ENCODE data around the gene DOK1. TPM values are rescaled to one million over a fixed set of nuclear protein-coding genes. Genes with fewer than 3 reads are reported as not detected.

DOK1 gene
- total RNA-seq, 1 donor = 89.8 TPM

DNA sequence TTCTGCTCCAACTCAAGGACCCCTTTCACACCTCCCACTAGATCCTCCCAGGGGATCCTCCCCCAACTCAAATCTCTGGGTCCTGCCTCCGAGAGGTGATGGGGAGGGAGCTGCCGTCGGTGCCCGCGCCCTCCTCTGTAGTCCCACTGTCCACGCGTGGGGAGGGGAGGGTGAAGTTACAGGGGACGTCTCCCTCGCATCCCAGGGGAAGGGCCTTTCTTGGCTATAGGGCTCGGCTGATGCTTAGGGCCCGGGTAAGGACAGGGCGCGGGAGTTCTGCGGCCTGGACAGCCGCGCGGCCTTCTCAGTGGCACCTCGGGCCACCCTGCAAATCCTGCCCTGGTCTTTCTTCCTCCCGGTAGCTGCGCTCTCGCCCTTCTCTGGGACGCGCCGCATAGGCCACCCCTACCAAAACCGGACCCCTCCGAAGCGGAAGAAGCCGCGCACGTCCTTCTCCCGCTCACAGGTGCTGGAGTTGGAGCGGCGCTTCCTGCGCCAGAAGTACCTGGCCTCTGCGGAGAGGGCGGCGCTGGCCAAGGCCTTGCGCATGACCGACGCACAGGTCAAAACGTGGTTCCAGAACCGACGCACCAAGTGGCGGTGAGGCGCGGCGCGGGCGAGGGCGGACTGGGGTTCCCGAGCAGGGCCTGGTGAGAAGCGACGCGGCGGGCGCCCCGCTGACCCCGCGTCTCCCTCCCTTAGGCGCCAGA lies 39.1 kb upstream of the DOK1 start:
- Histone ChIP-seq H3K36me3 (ENCODE audit: insufficient read depth, low read length) (no peaks in the 10 kb centered on the region), H3K4me2 (ENCODE audit: insufficient read depth, low read length) (no peak overlapping the region), H2AFZ (ENCODE audit: low read length) (no peak overlapping the region), H3K79me2 (ENCODE audit: insufficient read depth, low read length) (no peaks in the 10 kb centered on the region), H3K4me3 (ENCODE audit: insufficient read depth, low read length) (no peak overlapping the region), H3K27ac (ENCODE audit: low read depth, low read length) (no peak overlapping the region), H3K4me1 (ENCODE audit: insufficient read depth, low read length) (peaks cover 6% of the 10 kb centered on the region), H3K27me3 (ENCODE audit: insufficient read depth, low read length) (peaks cover 94% of the 10 kb centered on the region), H4K20me1 (ENCODE audit: insufficient read depth, low read length) (no peaks in the 10 kb centered on the region), H3K9me3 (ENCODE audit: low read depth, low read length) (no peaks in the 10 kb centered on the region)
- TF ChIP-seq, protein P1, sequence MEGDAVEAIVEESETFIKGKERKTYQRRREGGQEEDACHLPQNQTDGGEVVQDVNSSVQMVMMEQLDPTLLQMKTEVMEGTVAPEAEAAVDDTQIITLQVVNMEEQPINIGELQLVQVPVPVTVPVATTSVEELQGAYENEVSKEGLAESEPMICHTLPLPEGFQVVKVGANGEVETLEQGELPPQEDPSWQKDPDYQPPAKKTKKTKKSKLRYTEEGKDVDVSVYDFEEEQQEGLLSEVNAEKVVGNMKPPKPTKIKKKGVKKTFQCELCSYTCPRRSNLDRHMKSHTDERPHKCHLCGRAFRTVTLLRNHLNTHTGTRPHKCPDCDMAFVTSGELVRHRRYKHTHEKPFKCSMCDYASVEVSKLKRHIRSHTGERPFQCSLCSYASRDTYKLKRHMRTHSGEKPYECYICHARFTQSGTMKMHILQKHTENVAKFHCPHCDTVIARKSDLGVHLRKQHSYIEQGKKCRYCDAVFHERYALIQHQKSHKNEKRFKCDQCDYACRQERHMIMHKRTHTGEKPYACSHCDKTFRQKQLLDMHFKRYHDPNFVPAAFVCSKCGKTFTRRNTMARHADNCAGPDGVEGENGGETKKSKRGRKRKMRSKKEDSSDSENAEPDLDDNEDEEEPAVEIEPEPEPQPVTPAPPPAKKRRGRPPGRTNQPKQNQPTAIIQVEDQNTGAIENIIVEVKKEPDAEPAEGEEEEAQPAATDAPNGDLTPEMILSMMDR (IDR thresholded peaks at IDR 0.05; ENCODE audit: extremely low read depth, low read depth, low read length) = no peak
- DNase-seq (ENCODE audit: insufficient read length, low spot score, missing footprints) = peak; percentile 77

DNA sequence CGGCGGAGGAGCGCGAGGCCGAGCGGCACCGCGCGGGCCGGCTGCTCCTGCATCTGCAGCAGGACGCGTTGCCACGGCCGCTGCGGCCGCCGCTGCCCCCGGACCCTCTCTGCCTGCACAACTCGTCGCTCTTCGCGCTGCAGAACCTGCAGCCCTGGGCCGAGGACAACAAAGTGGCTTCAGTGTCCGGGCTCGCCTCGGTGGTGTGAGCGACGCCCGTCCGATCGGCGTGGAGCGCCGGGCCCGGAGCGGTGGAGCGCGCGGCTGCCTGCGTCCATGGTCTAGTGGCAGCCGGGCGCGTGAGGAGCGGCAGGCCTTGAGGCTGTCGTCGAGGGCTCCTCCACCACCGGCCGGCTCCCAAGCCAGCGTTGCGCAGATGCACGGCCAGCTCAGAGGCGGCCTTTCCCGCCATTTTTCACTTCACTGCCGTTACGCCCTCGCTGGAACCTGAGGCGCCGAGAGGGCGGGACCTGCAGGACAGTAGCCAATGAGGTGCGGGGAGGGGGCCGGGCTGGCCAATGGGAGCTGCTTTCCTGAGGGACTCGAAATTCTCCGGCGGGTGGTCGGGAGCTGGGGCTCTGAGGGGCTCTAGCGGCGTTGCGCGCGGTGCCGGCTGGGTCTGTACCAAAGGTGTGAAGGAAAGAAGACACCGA lies 38.4 kb upstream of the DOK1 start:
- DNase-seq (ENCODE audit: insufficient read length, low spot score, missing footprints) = peak; percentile 96
- H3K27me3 ChIP-seq (ENCODE audit: insufficient read depth, low read length) = peaks cover 93% of the 10 kb centered on the region
- peaks cover 5% of the 10 kb centered on the region for H3K4me1 ChIP-seq (ENCODE audit: insufficient read depth, low read length)
- H3K27ac ChIP-seq (ENCODE audit: low read depth, low read length) = no peak overlapping the region
- H3K79me2 ChIP-seq (ENCODE audit: insufficient read depth, low read length) = no peaks in the 10 kb centered on the region
- no peak overlapping the region for H2AFZ ChIP-seq (ENCODE audit: low read length)
- no peaks in the 10 kb centered on the region for H3K36me3 ChIP-seq (ENCODE audit: insufficient read depth, low read length)
- H4K20me1 ChIP-seq (ENCODE audit: insufficient read depth, low read length) = no peaks in the 10 kb centered on the region
- TF ChIP-seq, protein P1 (IDR thresholded peaks at IDR 0.05; ENCODE audit: extremely low read depth, low read depth, low read length) = no peak
- peak overlapping the region; percentile 27 for H3K4me2 ChIP-seq (ENCODE audit: insufficient read depth, low read length)
- H3K4me3 ChIP-seq (ENCODE audit: insufficient read depth, low read length) = peak overlapping the region; percentile 10
- H3K9me3 ChIP-seq (ENCODE audit: low read depth, low read length) = no peaks in the 10 kb centered on the region

DNA sequence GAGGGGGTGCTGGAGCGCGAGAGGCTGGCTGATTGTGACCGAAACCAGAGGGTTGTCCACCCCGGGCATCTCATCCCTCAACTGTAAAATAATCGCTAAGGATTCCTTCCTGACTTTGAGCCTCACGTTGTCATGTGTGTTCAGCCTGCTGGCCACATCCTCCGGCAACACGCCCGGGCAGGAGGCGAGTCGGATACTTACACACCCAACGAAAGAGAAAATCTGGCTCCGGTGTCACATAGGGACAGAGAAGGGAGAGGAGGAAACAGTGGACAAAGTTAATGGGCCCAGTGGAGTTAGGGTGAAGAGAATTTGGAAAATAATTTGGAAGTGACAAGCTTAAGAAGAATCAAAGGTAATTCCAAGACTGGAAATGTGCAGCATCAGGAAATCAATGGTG lies 37.9 kb upstream of the DOK1 start:
- H3K9me3 ChIP-seq (ENCODE audit: low read depth, low read length) = no peaks in the 10 kb centered on the region
- peak; percentile 43 for DNase-seq (ENCODE audit: insufficient read length, low spot score, missing footprints)

DNA sequence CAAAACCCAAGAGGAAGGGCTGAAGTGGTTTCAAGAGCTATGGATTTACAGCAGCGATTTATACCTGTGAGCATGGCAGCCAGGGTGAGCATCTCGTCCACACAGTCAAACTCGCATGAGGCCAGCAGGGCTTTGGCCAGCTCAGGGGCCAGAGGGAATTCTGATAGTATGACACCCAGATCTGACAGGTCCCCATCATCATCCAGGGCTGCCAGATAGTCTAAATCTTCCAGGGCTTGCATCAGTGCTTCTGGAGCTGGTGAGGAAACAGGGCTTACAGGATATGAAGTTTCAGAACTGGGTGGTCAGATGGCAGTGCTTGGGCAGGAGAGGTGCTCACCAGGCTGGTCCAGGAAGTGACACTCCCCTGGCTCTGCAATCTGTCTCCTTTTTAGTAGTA lies 32.0 kb upstream of the DOK1 start:
- Histone ChIP-seq H3K36me3 (ENCODE audit: insufficient read depth, low read length) (peaks cover 19% of the 10 kb centered on the region), H3K27ac (ENCODE audit: low read depth, low read length) (no peak overlapping the region), H3K27me3 (ENCODE audit: insufficient read depth, low read length) (peaks cover 33% of the 10 kb centered on the region), H3K9me3 (ENCODE audit: low read depth, low read length) (no peaks in the 10 kb centered on the region), H3K79me2 (ENCODE audit: insufficient read depth, low read length) (peaks cover 5% of the 10 kb centered on the region), H2AFZ (ENCODE audit: low read length) (no peak overlapping the region), H3K4me3 (ENCODE audit: insufficient read depth, low read length) (no peak overlapping the region), H3K4me2 (ENCODE audit: insufficient read depth, low read length) (no peak overlapping the region), H4K20me1 (ENCODE audit: insufficient read depth, low read length) (peaks cover 4% of the 10 kb centered on the region), H3K4me1 (ENCODE audit: insufficient read depth, low read length) (no peaks in the 10 kb centered on the region)
- peak; percentile 68 for DNase-seq (ENCODE audit: insufficient read length, low spot score, missing footprints)
- TF ChIP-seq, protein P1 (IDR thresholded peaks at IDR 0.05; ENCODE audit: extremely low read depth, low read depth, low read length) = no peak

More for the DNA sequence above, 37.9 kb upstream of the DOK1 start:
- no peak overlapping the region for H3K27ac ChIP-seq (ENCODE audit: low read depth, low read length)
- TF ChIP-seq, protein P1 (IDR thresholded peaks at IDR 0.05; ENCODE audit: extremely low read depth, low read depth, low read length) = no peak
- H3K4me2 ChIP-seq (ENCODE audit: insufficient read depth, low read length) = no peak overlapping the region
- no peaks in the 10 kb centered on the region for H4K20me1 ChIP-seq (ENCODE audit: insufficient read depth, low read length)
- no peaks in the 10 kb centered on the region for H3K79me2 ChIP-seq (ENCODE audit: insufficient read depth, low read length)
- H3K27me3 ChIP-seq (ENCODE audit: insufficient read depth, low read length) = peaks cover 88% of the 10 kb centered on the region
- no peaks in the 10 kb centered on the region for H3K4me1 ChIP-seq (ENCODE audit: insufficient read depth, low read length)
- no peak overlapping the region for H3K4me3 ChIP-seq (ENCODE audit: insufficient read depth, low read length)
- no peak overlapping the region for H2AFZ ChIP-seq (ENCODE audit: low read length)
- H3K36me3 ChIP-seq (ENCODE audit: insufficient read depth, low read length) = no peaks in the 10 kb centered on the region
